Stimulated activated CD4-positive, alpha-beta T cell treated with anti-CD3 and anti-CD28 coated beads, Interleukin-4, amount 100 ng/mL, for 24 hours (primary cell): Measurements from ENCODE around the gene ASF1B.

ENCODE experiments used
- DNase-seq: peaks from one replicate; pipeline ENCODE4 v3.0.0-alpha.2; 2020

The ASF1B gene

DNA sequence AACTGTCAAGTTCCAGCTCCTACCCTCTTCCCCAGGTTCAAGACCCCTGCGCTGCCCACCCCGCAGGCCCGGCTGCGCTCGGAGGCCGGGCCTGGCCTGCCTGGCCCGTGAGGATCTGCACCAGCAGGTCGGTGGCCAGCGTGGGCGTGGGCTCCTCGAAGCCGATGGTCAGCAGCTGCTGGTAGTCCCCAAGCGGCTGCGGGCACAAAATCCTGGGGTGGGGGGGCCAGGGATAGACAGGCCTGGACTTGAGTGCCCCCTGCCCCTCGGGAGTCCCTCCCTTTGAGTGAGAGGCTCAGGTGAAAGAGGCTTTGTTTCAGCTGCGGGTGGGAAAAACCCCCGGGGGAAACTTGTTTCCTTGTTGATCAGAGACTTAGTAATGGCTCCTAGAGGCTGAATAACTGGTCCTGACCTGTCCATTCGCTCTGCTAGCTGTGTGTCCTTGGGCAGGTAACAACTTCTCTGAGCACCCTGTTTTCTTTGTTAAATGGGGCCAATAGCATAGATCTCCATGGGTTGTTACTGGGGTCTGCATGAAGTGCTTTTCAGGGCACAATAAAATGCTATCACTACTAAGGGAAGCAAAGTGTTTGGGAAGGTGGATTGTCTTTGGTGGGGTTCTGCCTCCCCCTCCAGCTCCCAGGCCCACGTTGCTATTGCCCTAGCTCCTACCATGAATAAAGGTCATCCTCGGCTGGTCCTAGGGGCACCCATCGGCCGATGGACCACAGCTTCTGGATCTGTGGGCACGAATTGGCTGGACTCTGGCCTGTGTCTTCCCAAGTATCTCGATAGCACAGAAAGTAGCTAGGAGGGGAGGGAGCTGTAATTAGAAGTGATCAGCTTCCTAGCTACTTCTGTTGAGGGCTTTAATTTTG is 54.4 kb downstream of the ASF1B start:
- DNase-seq: peak; percentile 39

DNA sequence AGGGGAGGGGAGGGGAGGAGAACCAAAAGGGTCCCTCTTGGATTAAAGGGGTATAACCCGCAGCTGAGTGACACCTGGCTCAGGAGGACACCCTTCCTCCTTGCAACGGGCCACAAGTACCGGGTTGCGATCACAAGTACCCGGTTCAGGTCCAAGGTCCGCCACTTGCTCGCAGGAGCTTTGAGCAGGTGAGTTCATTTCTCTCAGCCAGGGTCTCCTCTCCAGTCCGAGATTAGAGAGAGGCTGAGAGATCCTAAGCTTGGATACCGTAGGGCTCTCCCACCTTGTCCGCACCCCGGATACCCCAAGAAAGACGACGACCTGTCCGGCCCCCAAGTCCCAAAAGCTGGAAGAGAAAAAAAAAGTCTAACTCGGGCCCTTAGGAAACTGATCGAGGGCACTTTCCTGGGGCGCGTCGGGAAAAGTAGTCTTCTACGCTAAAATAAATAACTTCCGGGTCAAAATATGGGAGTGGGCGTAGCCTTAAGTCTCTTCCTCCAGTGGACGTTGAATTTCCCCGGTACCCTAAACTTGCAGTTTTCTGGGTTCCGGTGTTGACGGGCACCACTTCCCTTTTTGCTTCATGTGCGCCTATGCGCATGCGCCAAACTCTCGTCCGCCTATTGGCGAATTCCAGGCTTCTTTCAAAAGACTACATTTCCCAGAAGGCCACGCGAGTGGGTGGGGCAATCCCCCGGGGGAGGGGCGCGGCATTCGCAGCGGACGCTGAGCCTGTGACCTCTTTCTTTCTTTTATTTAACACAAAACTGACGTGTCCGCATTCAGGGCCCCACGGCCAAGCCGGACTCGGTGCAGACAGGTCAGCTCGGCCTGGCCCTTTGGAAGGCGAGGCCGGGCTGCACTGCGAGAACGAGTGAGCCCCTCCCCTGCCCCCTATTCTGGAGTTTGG is 55.2 kb downstream of the ASF1B start:
- peak; percentile 100 for DNase-seq

DNA sequence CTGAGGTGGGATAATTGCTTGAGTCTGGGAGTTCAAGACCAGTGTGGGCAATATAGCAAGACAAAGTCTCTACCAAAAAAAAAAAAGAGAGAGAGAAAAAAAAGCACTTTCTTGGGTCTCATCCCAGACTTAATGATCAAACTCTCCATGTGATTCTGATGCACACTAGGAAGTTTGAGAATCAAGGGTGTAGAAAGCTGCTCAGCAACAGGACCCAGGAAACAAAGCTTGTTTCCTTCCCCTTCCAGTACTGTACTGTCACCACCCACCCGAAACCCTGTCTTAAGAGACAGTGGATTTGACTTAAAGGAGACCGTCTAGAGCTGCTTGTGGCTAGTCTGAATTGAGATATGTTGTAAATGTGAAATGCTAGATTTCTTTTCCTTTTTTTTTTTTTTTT is 58.0 kb downstream of the ASF1B start:
- DNase-seq: no peak

DNA sequence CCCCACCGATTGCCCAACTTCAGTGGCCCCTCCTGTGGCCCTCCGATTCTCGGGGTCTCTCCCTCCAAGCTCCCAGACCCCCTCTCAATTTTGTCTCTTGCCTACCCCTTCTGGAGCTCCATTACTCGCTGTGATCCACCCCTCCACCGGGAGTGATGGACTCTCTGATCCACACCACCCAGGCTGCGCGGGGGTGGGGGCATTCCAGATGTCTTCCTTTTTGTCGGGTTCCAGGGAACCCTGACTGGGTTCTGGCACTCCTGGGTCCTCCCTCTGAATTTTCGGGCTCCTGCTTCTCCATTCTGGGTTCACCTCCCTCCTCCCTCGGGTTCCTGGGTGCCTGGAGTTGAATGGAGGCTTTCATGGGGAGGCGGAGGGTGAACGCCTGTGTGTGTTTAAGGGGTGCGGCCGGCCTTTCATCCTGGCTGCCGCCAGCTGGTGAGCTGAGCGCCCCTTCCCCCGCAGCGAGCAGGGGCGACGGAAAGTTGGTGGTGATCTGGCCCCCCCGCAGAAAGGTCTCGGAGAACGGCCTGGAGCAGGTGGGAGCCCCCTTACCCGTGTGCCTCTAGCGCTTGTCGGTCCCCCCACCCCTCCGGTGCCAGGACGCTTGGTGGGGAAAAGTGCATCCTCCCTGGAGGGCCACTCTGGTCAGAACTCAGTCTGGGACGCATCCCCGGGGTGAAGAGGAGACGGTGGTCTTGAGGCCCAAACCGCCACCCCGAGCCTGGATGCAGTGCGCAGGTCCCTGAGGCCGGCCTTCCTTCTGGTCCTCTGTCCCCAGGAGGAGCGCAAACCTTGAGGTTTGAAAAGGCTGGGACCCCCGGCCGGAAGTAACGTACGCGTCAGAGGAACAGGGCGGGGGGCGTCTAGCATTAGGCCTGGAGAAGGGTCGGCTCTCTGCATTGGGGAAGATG is 62.2 kb downstream of the ASF1B start:
- DNase-seq: peak; percentile 30

- peak; percentile 72 for DNase-seq
Observed at GRCh38 chr19:14073261-14073924, 63.0 kb downstream of the ASF1B start.

DNA sequence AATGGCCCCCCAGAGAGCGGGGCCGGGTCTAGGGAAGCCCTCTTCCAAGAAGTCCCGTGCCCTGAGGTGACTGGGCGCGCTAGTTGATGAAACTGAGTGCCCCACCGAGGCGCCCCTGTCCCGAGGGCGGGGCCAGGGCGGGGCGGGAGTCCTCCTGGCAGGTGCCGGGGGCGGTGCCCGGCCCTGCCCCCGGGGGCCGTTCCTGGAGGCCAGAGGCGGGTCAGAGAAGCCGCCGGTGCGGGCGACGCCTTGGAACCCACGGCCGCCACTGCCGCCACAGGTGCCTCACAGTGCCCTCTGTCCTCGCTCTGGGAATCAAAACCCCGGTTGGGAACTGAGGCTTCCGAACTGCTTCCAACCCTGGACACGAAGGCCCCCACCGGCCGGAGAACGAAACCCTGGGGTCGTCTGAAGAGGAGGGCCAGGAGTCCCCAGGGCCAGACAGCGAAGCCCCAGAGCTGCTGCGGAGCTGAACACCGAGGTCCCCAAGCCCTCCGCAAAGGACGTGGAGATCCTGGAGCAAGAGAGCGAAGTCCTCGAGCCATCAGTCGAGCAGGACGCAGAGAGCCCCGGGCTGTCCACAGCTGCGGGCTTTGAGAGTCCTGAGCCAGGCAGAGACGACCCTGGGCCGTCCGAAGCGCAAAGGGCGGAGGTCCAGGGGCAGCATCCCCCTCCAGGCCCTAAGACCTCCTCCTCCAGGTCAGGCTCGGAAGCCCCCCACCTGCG is 63.7 kb downstream of the ASF1B start, which contains the start of gene MISP3:
Gene MISP3 (plus strand): TSS at position 252 of the 726 bp plus-strand sequence. CDS start 524 bp downstream, outside the sequence.
- peak; percentile 26 for DNase-seq

GRCh38 chr19:14070268-14071050 is 65.9 kb downstream of the ASF1B start:
- DNase-seq: no peak
